Activated CD8-positive, alpha-beta memory T cell treated with anti-CD3 and anti-CD28 coated beads, Interleukin-2, amount 50 U/mL, for 4 hours (primary cell): ENCODE measurements around the gene SLC6A6.

Experiments used
- DNase-seq: peaks from one replicate; pipeline ENCODE4 v3.0.0-alpha.2; 2020

The SLC6A6 gene

GRCh38 chr3:14422016-14422963 is 19.9 kb downstream of the SLC6A6 start:
- DNase-seq: no peak

DNA sequence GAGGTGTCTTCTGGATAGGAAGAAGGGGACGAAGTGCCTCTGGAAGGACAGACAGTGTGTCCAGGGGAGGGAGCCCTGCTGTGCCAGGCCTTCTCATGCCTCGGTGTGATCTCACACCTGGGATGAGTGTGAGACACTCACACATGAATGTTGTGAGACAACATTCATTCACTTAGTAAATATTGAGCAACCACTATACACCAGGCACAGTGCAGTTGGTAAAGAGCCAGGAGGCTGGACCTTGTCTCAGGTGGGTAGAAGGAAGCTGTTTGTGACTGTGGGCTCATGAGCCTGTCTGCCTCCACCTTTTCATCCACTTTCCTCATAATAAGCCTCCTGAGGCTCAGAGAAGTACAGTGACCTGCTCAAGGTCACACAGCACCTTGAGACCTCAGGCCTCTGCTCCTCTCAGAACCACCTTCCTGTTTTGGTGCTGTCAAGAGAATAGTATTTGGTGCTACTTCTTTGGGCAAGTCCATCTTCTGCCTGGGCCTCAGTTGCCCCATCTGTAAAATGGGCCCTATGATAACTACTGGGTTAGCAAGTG is 20.9 kb downstream of the SLC6A6 start:
- DNase-seq: no peak

DNA sequence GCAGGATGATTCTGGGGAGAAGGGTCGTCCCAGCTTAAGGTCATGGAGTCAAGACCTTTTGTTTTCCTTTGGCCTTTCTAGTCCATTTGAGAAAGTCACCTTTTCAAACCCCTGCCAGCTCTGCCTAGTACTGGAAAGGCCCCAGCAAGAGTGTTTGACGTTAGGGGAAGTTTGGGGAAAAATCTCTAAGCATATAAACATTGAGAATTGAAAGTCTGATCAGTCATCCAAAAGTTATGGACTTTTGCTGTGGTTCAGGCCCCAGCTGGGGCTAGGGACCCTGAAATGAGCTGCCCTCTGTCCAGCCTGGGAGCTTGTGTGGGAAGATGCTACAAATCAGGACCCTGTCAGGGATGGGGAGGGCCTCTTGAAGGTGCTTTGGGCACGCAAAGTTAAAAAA is 21.6 kb downstream of the SLC6A6 start:
- no peak for DNase-seq

- peak; percentile 50 for DNase-seq
Observed at GRCh38 chr3:14424711-14425580, 22.5 kb downstream of the SLC6A6 start.

DNA sequence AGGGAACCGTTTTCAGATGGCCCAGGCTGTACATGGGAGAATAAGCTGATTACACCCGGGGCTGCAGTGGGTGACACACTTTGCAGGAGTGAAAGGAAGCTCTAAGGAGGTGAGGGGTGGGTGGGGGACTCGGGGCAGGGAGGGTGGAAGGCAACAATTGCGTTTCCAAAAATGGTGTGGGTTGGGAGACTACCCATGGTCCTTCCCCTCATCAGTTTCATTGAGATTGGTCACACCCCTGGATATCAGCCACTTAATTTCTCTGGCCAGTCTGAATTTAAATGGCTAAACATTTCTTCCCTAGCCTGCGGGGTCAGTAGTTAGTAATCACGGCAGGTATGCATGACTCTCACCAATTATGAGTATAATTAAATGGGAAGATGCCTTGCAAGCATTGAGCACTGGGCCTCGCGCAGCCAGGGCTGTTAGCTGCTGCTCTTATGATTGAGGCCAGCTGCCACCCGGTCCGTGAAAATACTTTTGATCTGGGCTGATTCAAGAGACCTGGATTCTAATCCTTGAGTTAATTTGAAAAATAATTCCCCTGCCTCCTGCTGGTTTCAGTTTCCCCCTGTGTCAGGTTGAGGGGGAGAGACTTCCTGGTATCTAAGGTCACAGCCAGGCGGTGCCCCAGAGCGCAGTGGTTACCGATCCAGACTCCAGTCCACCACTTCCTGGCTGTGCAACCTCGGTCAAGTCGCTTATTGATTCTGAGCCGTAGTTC is 23.3 kb downstream of the SLC6A6 start:
- peak; percentile 43 for DNase-seq

- no peak for DNase-seq
Observed at GRCh38 chr3:14426305-14426620, 23.9 kb downstream of the SLC6A6 start.

GRCh38 chr3:14428087-14429033 is 26.0 kb downstream of the SLC6A6 start:
- peak; percentile 33 for DNase-seq

- no peak for DNase-seq
Observed at GRCh38 chr3:14429237-14429636, 26.8 kb downstream of the SLC6A6 start.

- DNase-seq: no peak
Observed at GRCh38 chr3:14429640-14430039, 27.2 kb downstream of the SLC6A6 start.

DNA sequence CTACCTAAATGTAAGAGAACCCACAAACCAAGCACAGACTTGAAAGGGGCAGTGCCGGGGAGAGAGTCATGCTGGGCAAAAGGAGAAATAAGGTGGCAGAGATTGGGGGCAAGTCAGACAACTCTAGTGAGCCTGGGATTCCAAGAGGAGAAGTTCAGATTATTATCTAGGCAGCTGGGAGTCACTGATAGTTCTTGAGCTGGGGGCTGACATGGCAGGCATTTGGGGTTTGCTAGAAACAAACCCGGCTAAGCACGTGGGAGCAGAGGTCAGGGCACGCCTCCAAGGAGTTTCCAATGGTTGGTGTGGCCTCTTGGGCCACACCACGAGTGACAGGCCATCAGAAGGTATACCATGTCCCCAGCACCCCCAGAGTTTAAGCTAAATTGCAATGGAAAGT is 27.6 kb downstream of the SLC6A6 start:
- DNase-seq: no peak

- DNase-seq: no peak
Observed at GRCh38 chr3:14430706-14431451, 28.5 kb downstream of the SLC6A6 start.

DNA sequence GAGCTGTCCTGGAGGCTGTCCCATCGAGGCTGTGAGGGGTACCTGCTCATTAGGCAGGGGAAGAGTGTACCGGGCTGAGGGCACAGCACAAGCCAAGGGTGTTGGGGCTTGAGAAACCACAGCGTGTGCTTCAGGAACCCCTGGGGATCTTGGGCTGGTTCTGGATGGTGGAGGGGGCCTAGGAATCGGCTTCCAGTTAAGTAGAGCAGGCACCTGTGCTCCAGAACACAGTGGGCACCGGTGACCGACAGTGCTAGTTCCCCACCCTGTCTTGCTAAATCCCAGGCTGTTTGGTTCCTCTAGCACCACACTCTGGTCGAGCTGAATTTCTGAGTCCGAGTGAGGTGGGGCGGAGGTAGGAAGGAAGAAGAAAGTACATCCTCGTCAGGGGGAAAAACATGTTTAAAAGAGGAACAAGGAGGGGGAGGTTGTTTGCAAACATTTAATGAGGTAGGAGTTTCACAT is 29.1 kb downstream of the SLC6A6 start:
- DNase-seq: no peak

DNA sequence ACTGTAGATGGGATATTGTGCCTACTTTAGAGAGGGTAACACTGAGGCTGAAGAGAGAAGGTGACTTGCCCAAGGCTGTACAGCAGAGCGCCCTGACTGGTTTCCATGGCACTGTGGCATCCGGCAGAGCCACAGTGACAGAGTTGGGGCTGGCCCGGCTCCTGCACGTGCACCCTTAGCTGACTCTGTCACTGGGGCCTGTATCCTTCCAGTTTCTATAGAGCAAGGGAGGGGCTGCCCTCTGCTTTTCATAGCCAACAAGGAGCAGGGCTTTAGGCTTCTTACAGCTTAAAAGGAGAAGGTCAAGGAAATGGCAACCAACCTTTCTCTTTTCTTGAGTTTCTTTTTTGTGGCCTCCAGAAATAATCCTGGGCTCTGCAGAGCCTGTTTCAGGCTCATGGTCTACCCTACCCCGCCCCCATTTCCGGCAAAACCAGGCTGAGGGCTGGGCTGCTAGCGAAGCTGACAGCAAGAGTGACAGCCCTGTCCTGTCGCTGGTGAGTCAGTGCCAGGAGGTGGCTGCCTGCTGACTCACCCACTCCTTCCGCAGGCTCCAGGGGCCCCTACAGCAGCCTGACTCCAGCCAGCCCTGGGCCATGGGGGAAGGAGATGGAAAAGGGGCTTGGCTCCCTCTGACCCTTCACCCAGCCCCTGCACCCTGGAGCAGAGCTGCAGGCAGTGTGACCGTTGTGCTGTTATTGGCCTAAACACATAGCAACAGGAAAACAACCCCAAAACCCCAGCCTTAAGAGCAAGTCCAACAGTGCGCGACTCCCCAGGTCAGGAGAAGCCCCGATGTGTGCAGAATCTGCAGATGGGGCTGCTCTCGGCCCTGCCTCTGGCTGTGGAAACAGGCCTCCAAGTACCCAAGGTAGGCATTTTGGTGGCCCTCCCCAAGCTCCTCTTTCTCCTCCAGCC is 29.8 kb downstream of the SLC6A6 start:
- peak; percentile 93 for DNase-seq

- no peak for DNase-seq
Observed at GRCh38 chr3:14433106-14433505, 30.7 kb downstream of the SLC6A6 start.

GRCh38 chr3:14434126-14434497 is 31.7 kb downstream of the SLC6A6 start:
- DNase-seq: no peak

GRCh38 chr3:14434498-14435151 is 32.2 kb downstream of the SLC6A6 start:
- no peak for DNase-seq

DNA sequence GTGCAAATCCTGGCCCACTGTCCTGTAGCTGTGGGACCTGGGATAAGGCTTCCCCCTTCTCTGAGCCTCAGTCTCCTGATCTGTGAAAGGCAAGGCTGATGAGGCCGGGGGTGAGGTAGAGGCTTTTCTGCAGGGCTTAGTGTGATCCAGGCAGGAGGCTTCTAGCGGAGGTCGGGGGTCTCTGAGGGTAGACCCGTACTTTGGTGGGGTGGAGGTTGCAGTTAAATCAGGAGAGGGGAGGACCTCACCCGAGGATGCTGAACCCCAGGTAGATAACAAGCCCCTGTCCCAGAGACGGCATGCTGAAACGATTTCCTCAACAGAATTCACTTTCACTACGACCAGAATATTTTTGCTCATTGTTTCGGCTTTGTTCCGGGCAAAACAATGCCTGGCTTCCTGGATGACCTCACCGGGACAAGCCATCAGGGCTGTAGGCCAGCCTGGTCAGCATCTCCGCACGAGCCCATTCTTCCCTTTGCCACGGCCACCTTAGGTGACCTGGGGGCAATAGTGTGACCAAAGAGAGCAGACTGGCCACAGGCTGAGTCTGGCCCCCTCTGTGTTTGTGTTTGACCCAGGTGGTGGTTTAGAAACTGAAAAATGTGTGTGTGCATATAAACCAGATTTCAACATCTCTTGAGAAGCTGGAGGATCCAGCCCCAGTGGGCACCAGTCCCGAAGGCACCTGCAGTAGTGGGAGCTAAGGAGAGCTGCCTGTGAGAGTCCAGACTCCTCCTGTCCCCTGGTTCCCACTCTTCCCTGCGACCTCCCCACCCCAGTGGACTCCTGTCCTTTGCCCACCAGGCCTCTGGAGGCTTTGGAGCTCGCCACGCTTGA is 33.0 kb downstream of the SLC6A6 start:
- no peak for DNase-seq

- DNase-seq: no peak
Observed at GRCh38 chr3:14436954-14437281, 34.5 kb downstream of the SLC6A6 start.
